ENCODE results near the gene SCUBE1.

Gene SCUBE1

GRCh38 chr22:43201486-43202219, 141.5 kb downstream of the SCUBE1 start:
- H3K4me3 ChIP-seq (ENCODE audit: low read depth, low read length) = no peak overlapping the region
- TF ChIP-seq CTCF (IDR thresholded peaks at IDR 0.05; ENCODE audit: low read depth, low read length) = no peak

- no peak overlapping the region for H3K4me3 ChIP-seq (ENCODE audit: low read depth, low read length)
- no peak for TF ChIP-seq CTCF (IDR thresholded peaks at IDR 0.05; ENCODE audit: low read depth, low read length)
Measured at GRCh38 chr22:43200555-43200954, 142.6 kb downstream of the SCUBE1 start.

GRCh38 chr22:43200031-43200430, 143.1 kb downstream of the SCUBE1 start:
- no peak overlapping the region for H3K4me3 ChIP-seq (ENCODE audit: low read depth, low read length)
- TF ChIP-seq CTCF (IDR thresholded peaks at IDR 0.05; ENCODE audit: low read depth, low read length) = no peak

GRCh38 chr22:43199541-43199940, 143.6 kb downstream of the SCUBE1 start:
- TF ChIP-seq CTCF (IDR thresholded peaks at IDR 0.05; ENCODE audit: low read depth, low read length) = no peak
- H3K4me3 ChIP-seq (ENCODE audit: low read depth, low read length) = no peak overlapping the region

- H3K4me3 ChIP-seq (ENCODE audit: low read depth, low read length) = no peak overlapping the region
Measured at GRCh38 chr22:43198936-43199335, 144.2 kb downstream of the SCUBE1 start.

GRCh38 chr22:43198126-43198525, 145.0 kb downstream of the SCUBE1 start:
- TF ChIP-seq CTCF (IDR thresholded peaks at IDR 0.05; ENCODE audit: low read depth, low read length) = no peak
- H3K4me3 ChIP-seq (ENCODE audit: low read depth, low read length) = no peak overlapping the region

More at GRCh38 chr22:43198936-43199335, 144.2 kb downstream of the SCUBE1 start:
- TF ChIP-seq CTCF (IDR thresholded peaks at IDR 0.05; ENCODE audit: low read depth, low read length) = no peak

GRCh38 chr22:43197271-43197941, 145.8 kb downstream of the SCUBE1 start:
- TF ChIP-seq CTCF (IDR thresholded peaks at IDR 0.05; ENCODE audit: low read depth, low read length) = no peak
- H3K4me3 ChIP-seq (ENCODE audit: low read depth, low read length) = no peak overlapping the region
